Fibroblast of pulmonary artery (primary cell): ENCODE data around the gene KCTD11.

Source experiments
- DNase-seq: peaks from one replicate; pipeline ENCODE4 v3.0.0-alpha.2; 2010; ENCODE audit warnings: low read depth
- H3K4me3 ChIP-seq: replicated peaks from 2 replicates; pipeline ENCODE4 v1.5.1; 2011; ENCODE audit warnings: low read depth, mild to moderate bottlenecking, control low read depth, low read length, moderate library complexity
- TF ChIP-seq, protein P1 (sequence below): IDR thresholded peaks from 2 replicates; pipeline ENCODE4 v1.5.1; 2011; ENCODE audit warnings: mild to moderate bottlenecking, control low read depth, low read length, inconsistent platforms; ENCODE audit errors: missing control alignments

Gene KCTD11

GRCh38 chr17:7347630-7348477 lies 4.1 kb upstream of the KCTD11 start:
- no peak overlapping the region for H3K4me3 ChIP-seq
- TF ChIP-seq, protein P1, sequence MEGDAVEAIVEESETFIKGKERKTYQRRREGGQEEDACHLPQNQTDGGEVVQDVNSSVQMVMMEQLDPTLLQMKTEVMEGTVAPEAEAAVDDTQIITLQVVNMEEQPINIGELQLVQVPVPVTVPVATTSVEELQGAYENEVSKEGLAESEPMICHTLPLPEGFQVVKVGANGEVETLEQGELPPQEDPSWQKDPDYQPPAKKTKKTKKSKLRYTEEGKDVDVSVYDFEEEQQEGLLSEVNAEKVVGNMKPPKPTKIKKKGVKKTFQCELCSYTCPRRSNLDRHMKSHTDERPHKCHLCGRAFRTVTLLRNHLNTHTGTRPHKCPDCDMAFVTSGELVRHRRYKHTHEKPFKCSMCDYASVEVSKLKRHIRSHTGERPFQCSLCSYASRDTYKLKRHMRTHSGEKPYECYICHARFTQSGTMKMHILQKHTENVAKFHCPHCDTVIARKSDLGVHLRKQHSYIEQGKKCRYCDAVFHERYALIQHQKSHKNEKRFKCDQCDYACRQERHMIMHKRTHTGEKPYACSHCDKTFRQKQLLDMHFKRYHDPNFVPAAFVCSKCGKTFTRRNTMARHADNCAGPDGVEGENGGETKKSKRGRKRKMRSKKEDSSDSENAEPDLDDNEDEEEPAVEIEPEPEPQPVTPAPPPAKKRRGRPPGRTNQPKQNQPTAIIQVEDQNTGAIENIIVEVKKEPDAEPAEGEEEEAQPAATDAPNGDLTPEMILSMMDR, result no peak
- no peak for DNase-seq

DNA sequence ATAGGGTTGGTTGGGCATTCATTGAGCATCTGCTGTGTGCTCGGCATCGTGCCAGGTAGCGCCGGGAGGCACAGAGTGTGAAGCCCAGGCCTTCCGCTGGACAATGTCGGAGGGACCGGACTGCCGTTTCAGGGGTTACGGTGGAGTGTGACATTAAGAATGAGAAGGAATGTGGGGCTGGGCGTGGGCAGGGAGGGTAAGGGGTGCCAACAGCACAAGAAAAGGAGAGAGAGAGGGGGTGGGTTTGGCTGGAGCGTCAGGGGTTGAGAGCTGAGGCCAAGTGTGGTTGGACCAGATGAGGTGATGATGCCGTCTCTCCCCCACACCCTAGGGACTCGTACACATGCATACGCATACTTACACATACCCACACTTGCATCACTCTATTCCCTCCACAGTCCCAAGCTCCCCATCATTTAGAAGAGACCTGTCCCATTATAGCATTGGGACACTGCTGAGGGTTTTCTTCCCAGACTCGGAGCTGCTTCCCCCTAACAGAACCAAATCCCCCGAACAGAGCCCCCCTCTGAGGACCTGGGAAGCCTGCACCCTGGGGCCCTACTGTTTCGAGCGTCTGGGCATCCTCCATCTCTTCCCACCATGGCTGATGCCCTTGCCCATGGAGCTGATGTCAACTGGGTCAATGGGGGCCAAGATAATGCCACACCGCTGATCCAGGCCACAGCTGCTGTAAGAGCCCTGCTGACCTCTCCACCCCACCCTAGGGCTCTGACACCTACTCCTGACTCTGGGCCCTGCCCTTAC lies 3.3 kb upstream of the KCTD11 start:
- TF ChIP-seq, protein P1, result no peak
- DNase-seq, result no peak
- H3K4me3 ChIP-seq, result no peak overlapping the region

GRCh38 chr17:7352503-7352889 lies 534 bp downstream of the KCTD11 start:
- TF ChIP-seq, protein P1, result peak; percentile 57
- H3K4me3 ChIP-seq, result peak overlapping the region; percentile 77
- no peak for DNase-seq

- no peak for DNase-seq
- peak overlapping the region; percentile 77 for H3K4me3 ChIP-seq
- TF ChIP-seq, protein P1, result no peak
Observed at GRCh38 chr17:7352910-7353635, 1.1 kb downstream of the KCTD11 start.

DNA sequence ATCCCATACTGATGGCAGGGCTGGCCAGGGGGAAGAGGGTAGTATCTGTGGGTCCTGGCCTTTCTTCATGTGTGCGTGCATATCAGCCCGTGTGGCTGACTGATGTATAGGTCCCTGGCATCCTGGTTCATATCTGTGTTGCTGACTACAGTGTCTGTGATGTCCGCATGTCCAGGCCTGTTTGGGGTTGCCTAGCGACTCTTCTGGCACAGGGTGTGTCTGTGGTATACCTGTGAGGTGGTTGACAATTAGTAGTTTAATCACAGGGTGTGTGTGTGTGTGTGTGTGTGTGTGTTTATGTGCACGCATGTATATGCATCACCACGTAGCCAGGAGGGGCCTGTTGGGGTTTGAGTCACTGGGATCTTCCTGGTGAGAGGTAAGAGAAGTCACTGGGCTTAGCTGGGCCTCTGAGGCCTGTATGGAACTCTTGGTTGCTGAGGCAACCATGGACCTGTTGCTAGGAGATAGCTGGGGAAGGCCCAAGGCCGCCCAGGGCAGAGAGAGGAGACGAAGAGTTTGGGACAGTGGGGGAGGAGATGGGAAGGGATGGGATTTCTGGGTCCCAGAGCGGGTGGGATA lies 2.4 kb downstream of the KCTD11 start:
- TF ChIP-seq, protein P1, result no peak
- no peak for DNase-seq

DNA sequence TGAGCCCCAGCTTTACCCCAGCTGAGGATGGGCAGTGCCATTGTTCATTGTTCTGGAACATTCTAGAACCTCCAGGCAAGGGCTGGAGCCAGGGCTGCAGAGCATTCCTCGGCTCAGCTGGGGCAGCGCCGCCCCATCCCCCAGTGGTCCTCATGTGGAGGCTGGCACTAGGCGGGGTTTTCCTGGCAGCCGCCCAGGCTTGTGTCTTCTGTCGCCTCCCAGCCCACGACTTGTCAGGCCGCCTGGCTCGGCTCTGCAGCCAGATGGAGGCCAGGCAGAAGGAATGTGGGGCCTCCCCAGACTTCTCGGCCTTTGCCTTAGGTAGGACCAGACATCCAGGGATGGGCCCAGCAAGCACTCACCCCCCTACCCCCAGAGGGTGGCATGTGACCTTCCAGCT lies 3.1 kb downstream of the KCTD11 start, which contains the start of gene TMEM95:
TMEM95 (plus strand) TSS at position 104 of the 400 bp plus-strand sequence; CDS start at position 153, 49 bp downstream.
- TF ChIP-seq, protein P1, result no peak
- DNase-seq, result no peak
- H3K4me3 ChIP-seq, result no peak within 1 kb of the TSS

More for the DNA sequence above, 2.4 kb downstream of the KCTD11 start:
- H3K4me3 ChIP-seq, result no peak overlapping the region
